ENCODE measurements around the gene EPN3.

The EPN3 gene

GRCh38 chr17:50487213-50488096 lies 45.1 kb upstream of the EPN3 start:
- DNase-seq = no peak
- H2BK15ac ChIP-seq (ENCODE audit: low read depth, poor library complexity, severe bottlenecking) = no peak overlapping the region
- no peaks in the 10 kb centered on the region for H3K4me1 ChIP-seq (ENCODE audit: control insufficient read depth, insufficient read depth, low read depth, low read length)
- no peak overlapping the region for H2BK5ac ChIP-seq (ENCODE audit: low read depth, low read length, poor library complexity, severe bottlenecking)
- no peak overlapping the region for H3K14ac ChIP-seq (ENCODE audit: low read length in 2 of 2)
- peaks cover 32 to 35% of the 10 kb centered on the region in 2 experiments for H3K36me3 ChIP-seq (ENCODE audit: control insufficient read depth in 1 of 2, insufficient read depth in 2 of 2, low read depth in 1 of 2, low read length in 2 of 2)
- no peak overlapping the region for H2BK120ac ChIP-seq (ENCODE audit: low read depth, low read length)
- no peak overlapping the region for H4K8ac ChIP-seq (ENCODE audit: low read length)
- H2AFZ ChIP-seq (ENCODE audit: low read depth, low read length) = no peak overlapping the region
- no peak overlapping the region for H2BK12ac ChIP-seq (ENCODE audit: low read length in 2 of 2)
- no peak overlapping the region for H3K4me2 ChIP-seq (ENCODE audit: low read length, poor library complexity, severe bottlenecking)
- no peak overlapping the region for H3K23ac ChIP-seq (ENCODE audit: low read length in 2 of 2)
- H3K4me3 ChIP-seq (ENCODE audit: insufficient read depth in 1 of 2, low read depth in 1 of 2, low read length in 2 of 2) = no peak overlapping the region
- no peaks in the 10 kb centered on the region for H3K9me3 ChIP-seq (ENCODE audit: control insufficient read depth, low read length)
- peaks cover 10% of the 10 kb centered on the region for H3K79me1 ChIP-seq (replicated peaks; ENCODE audit: low read length, poor library complexity, severe bottlenecking)
- 91% methylated on average over 16 of the region's 17 CpGs for WGBS
- H3K27ac ChIP-seq (ENCODE audit: low read length, poor library complexity, severe bottlenecking) = no peak overlapping the region
- no peak overlapping the region for H3K4ac ChIP-seq (ENCODE audit: low read depth in 1 of 2, low read length in 2 of 2)
- no peak overlapping the region for H4K91ac ChIP-seq (ENCODE audit: low read length)
- no peak overlapping the region for H3K18ac ChIP-seq (ENCODE audit: low read depth in 1 of 2, low read length in 2 of 2)
- H3K27me3 ChIP-seq (ENCODE audit: control insufficient read depth in 1 of 2, insufficient read depth in 1 of 2, low read length in 2 of 2) = no peaks in the 10 kb centered on the region
- no peak overlapping the region for H2AK5ac ChIP-seq (ENCODE audit: low read length, severe bottlenecking)
- no peak overlapping the region for H3K9ac ChIP-seq (ENCODE audit: low read length)

- no peak for DNase-seq
- no peak overlapping the region for H3K4me3 ChIP-seq (ENCODE audit: insufficient read depth in 1 of 2, low read depth in 1 of 2, low read length in 2 of 2)
- no peak overlapping the region for H4K91ac ChIP-seq (ENCODE audit: low read length)
- no peak overlapping the region for H3K18ac ChIP-seq (ENCODE audit: low read depth in 1 of 2, low read length in 2 of 2)
- peaks cover 24 to 28% of the 10 kb centered on the region in 2 experiments for H3K36me3 ChIP-seq (ENCODE audit: control insufficient read depth in 1 of 2, insufficient read depth in 2 of 2, low read depth in 1 of 2, low read length in 2 of 2)
- no peak overlapping the region for H2AK5ac ChIP-seq (ENCODE audit: low read length, severe bottlenecking)
- H3K14ac ChIP-seq (ENCODE audit: low read length in 2 of 2) = no peak overlapping the region
- no peak overlapping the region for H2BK12ac ChIP-seq (ENCODE audit: low read length in 2 of 2)
- H3K4ac ChIP-seq (ENCODE audit: low read depth in 1 of 2, low read length in 2 of 2) = no peak overlapping the region
- H2BK120ac ChIP-seq (ENCODE audit: low read depth, low read length) = no peak overlapping the region
- H3K4me1 ChIP-seq (ENCODE audit: control insufficient read depth, insufficient read depth, low read depth, low read length) = no peaks in the 10 kb centered on the region
- H3K79me1 ChIP-seq (replicated peaks; ENCODE audit: low read length, poor library complexity, severe bottlenecking) = peaks cover 3% of the 10 kb centered on the region
- no peak overlapping the region for H4K8ac ChIP-seq (ENCODE audit: low read length)
- H3K27me3 ChIP-seq (ENCODE audit: control insufficient read depth in 1 of 2, insufficient read depth in 1 of 2, low read length in 2 of 2) = no peaks in the 10 kb centered on the region
- no peak overlapping the region for H2BK5ac ChIP-seq (ENCODE audit: low read depth, low read length, poor library complexity, severe bottlenecking)
- H2AFZ ChIP-seq (ENCODE audit: low read depth, low read length) = no peak overlapping the region
- H3K9ac ChIP-seq (ENCODE audit: low read length) = no peak overlapping the region
- no peak overlapping the region for H3K4me2 ChIP-seq (ENCODE audit: low read length, poor library complexity, severe bottlenecking)
- no peak overlapping the region for H3K27ac ChIP-seq (ENCODE audit: low read length, poor library complexity, severe bottlenecking)
- no peak overlapping the region for H3K23ac ChIP-seq (ENCODE audit: low read length in 2 of 2)
- WGBS = 96% methylated on average over 2 of the region's 2 CpGs
- no peak overlapping the region for H2BK15ac ChIP-seq (ENCODE audit: low read depth, poor library complexity, severe bottlenecking)
- H3K9me3 ChIP-seq (ENCODE audit: control insufficient read depth, low read length) = no peaks in the 10 kb centered on the region
Measured at GRCh38 chr17:50488880-50489279, 43.7 kb upstream of the EPN3 start.

- Histone ChIP-seq H2BK120ac (ENCODE audit: low read depth, low read length) (no peak overlapping the region), H2BK12ac (ENCODE audit: low read length in 2 of 2) (no peak overlapping the region), H3K18ac (ENCODE audit: low read depth in 1 of 2, low read length in 2 of 2) (no peak overlapping the region), H3K27ac (ENCODE audit: low read length, poor library complexity, severe bottlenecking) (no peak overlapping the region), H3K4me1 (ENCODE audit: control insufficient read depth, insufficient read depth, low read depth, low read length) (no peaks in the 10 kb centered on the region), H3K9me3 (ENCODE audit: control insufficient read depth, low read length) (no peaks in the 10 kb centered on the region), H3K9ac (ENCODE audit: low read length) (no peak overlapping the region), H2BK5ac (ENCODE audit: low read depth, low read length, poor library complexity, severe bottlenecking) (no peak overlapping the region), H3K27me3 (ENCODE audit: control insufficient read depth in 1 of 2, insufficient read depth in 1 of 2, low read length in 2 of 2) (no peaks in the 10 kb centered on the region), H2AFZ (ENCODE audit: low read depth, low read length) (no peak overlapping the region), H3K4me2 (ENCODE audit: low read length, poor library complexity, severe bottlenecking) (no peak overlapping the region), H3K23ac (ENCODE audit: low read length in 2 of 2) (no peak overlapping the region), H3K4me3 (ENCODE audit: insufficient read depth in 1 of 2, low read depth in 1 of 2, low read length in 2 of 2) (no peak overlapping the region), H4K91ac (ENCODE audit: low read length) (no peak overlapping the region), H3K79me1 (replicated peaks; ENCODE audit: low read length, poor library complexity, severe bottlenecking) (no peaks in the 10 kb centered on the region), H3K36me3 (ENCODE audit: control insufficient read depth in 1 of 2, insufficient read depth in 2 of 2, low read depth in 1 of 2, low read length in 2 of 2) (peaks cover 6 to 8% of the 10 kb centered on the region in 2 experiments), H2AK5ac (ENCODE audit: low read length, severe bottlenecking) (no peak overlapping the region), H4K8ac (ENCODE audit: low read length) (no peak overlapping the region), H2BK15ac (ENCODE audit: low read depth, poor library complexity, severe bottlenecking) (no peak overlapping the region), H3K14ac (ENCODE audit: low read length in 2 of 2) (no peak overlapping the region), H3K4ac (ENCODE audit: low read depth in 1 of 2, low read length in 2 of 2) (no peak overlapping the region)
- WGBS = no CpG with 5 or more reads among the region's 1 CpG
- DNase-seq = no peak
Measured at GRCh38 chr17:50491505-50491904, 41.0 kb upstream of the EPN3 start.

GRCh38 chr17:50492214-50492613 lies 40.3 kb upstream of the EPN3 start:
- no peak overlapping the region for H3K14ac ChIP-seq (ENCODE audit: low read length in 2 of 2)
- no peak for DNase-seq
- no peak overlapping the region for H3K23ac ChIP-seq (ENCODE audit: low read length in 2 of 2)
- no peak overlapping the region for H2BK5ac ChIP-seq (ENCODE audit: low read depth, low read length, poor library complexity, severe bottlenecking)
- no peak overlapping the region for H3K4ac ChIP-seq (ENCODE audit: low read depth in 1 of 2, low read length in 2 of 2)
- H4K8ac ChIP-seq (ENCODE audit: low read length) = no peak overlapping the region
- H3K79me1 ChIP-seq (replicated peaks; ENCODE audit: low read length, poor library complexity, severe bottlenecking) = no peaks in the 10 kb centered on the region
- no peak overlapping the region for H2BK12ac ChIP-seq (ENCODE audit: low read length in 2 of 2)
- no peak overlapping the region for H3K4me2 ChIP-seq (ENCODE audit: low read length, poor library complexity, severe bottlenecking)
- H3K4me3 ChIP-seq (ENCODE audit: insufficient read depth in 1 of 2, low read depth in 1 of 2, low read length in 2 of 2) = no peak overlapping the region
- H3K9me3 ChIP-seq (ENCODE audit: control insufficient read depth, low read length) = no peaks in the 10 kb centered on the region
- H2AFZ ChIP-seq (ENCODE audit: low read depth, low read length) = no peak overlapping the region
- WGBS = 93% methylated on average over 7 of the region's 8 CpGs
- no peak overlapping the region for H3K18ac ChIP-seq (ENCODE audit: low read depth in 1 of 2, low read length in 2 of 2)
- no peak overlapping the region for H2BK15ac ChIP-seq (ENCODE audit: low read depth, poor library complexity, severe bottlenecking)
- no peaks in the 10 kb centered on the region for H3K4me1 ChIP-seq (ENCODE audit: control insufficient read depth, insufficient read depth, low read depth, low read length)
- no peak overlapping the region for H2BK120ac ChIP-seq (ENCODE audit: low read depth, low read length)
- H3K9ac ChIP-seq (ENCODE audit: low read length) = no peak overlapping the region
- no peak overlapping the region for H4K91ac ChIP-seq (ENCODE audit: low read length)
- H3K27me3 ChIP-seq (ENCODE audit: control insufficient read depth in 1 of 2, insufficient read depth in 1 of 2, low read length in 2 of 2) = no peaks in the 10 kb centered on the region
- peaks cover 4 to 6% of the 10 kb centered on the region in 2 experiments for H3K36me3 ChIP-seq (ENCODE audit: control insufficient read depth in 1 of 2, insufficient read depth in 2 of 2, low read depth in 1 of 2, low read length in 2 of 2)
- H3K27ac ChIP-seq (ENCODE audit: low read length, poor library complexity, severe bottlenecking) = no peak overlapping the region
- H2AK5ac ChIP-seq (ENCODE audit: low read length, severe bottlenecking) = no peak overlapping the region

Measured in mesenchymal stem cell (in vitro differentiated cells and primary cell).